ENCODE measurements around the gene TSPAN15.

Gene TSPAN15

GRCh38 chr10:69477968-69478597, 26.8 kb downstream of the TSPAN15 start:
- no peak for FAIRE-seq
- no peak for TF ChIP-seq CTCF (IDR thresholded peaks at IDR 0.05; ENCODE audit: insufficient read depth, missing control alignments)
- DNase-seq (ENCODE audit: insufficient read length, low spot score): no peak

DNA sequence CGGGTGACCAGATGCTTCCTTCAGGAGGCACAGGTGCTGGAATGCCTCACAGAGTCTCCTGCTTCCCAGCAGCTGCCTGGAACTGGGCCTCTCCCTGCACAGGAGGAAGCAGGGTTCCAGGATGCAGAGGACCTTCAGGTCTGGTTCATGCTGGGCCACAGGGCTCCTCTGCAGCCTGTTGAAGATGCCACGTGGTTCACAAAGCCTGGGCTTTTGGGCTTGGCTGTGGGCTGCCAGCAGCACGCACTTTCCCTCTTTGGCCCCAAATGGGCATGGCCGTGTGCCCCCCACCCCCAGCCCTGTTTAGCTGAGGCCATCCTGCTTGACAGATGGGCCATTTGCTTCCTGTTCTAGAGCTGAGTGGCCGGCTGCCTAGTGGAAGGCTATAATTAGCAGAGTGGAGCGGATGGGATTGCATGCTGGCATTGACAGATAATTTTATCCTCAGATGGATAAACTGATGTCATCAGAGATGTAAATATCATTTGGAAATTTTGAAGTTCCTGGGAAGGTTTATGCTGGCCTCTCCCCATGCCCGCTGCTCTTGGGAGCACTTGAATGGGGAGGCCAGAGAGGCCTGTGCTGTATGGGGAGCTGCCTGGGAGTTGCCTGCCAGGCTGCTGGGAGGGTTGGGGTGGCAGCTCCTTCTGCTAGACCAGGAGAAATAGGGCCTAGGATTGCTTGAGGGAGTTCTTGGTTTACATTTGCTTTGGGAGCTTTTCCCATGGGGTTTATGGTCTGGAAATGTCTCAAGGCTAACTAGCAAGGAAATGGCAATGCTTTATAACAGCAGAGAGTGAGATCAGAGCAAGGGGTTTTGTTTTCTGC, 28.2 kb downstream of the TSPAN15 start:
- FAIRE-seq (no peak), DNase-seq (ENCODE audit: insufficient read length, low spot score) (no peak)
- TF ChIP-seq CTCF (IDR thresholded peaks at IDR 0.05; ENCODE audit: insufficient read depth, missing control alignments): no peak

- no peak for TF ChIP-seq CTCF (IDR thresholded peaks at IDR 0.05; ENCODE audit: insufficient read depth, missing control alignments)
- no peak for DNase-seq (ENCODE audit: insufficient read length, low spot score)
- no peak for FAIRE-seq
Observed at GRCh38 chr10:69480068-69480412, 28.8 kb downstream of the TSPAN15 start.

- FAIRE-seq: peak; percentile 91
- TF ChIP-seq CTCF (IDR thresholded peaks at IDR 0.05; ENCODE audit: insufficient read depth, missing control alignments): no peak
- peak; percentile 88 for DNase-seq (ENCODE audit: insufficient read length, low spot score)
Observed at GRCh38 chr10:69481305-69481704, 30.0 kb downstream of the TSPAN15 start.

GRCh38 chr10:69481811-69482524, 30.7 kb downstream of the TSPAN15 start:
- FAIRE-seq: no peak

GRCh38 chr10:69483963-69484362, 32.7 kb downstream of the TSPAN15 start:
- DNase-seq (ENCODE audit: insufficient read length, low spot score) (no peak), FAIRE-seq (no peak)
- TF ChIP-seq CTCF (IDR thresholded peaks at IDR 0.05; ENCODE audit: insufficient read depth, missing control alignments): no peak

More at GRCh38 chr10:69481811-69482524, 30.7 kb downstream of the TSPAN15 start:
- no peak for DNase-seq (ENCODE audit: insufficient read length, low spot score)
- no peak for TF ChIP-seq CTCF (IDR thresholded peaks at IDR 0.05; ENCODE audit: insufficient read depth, missing control alignments)

Measured in D721Med (cell line).